AG09319 (cell line): Measurements from ENCODE around the gene CALD1.

Source experiments
- DNase-seq: peaks from one replicate; pipeline ENCODE4 v3.0.0-alpha.2; 2010; ENCODE audit warnings: low read depth; ENCODE audit errors: extremely low read depth
- TF ChIP-seq, protein P1 (sequence below): IDR thresholded peaks from 2 replicates; pipeline ENCODE4 v1.5.1; 2011; ENCODE audit warnings: low read depth, mild to moderate bottlenecking, inconsistent platforms, low read length, moderate library complexity

Gene CALD1

DNA sequence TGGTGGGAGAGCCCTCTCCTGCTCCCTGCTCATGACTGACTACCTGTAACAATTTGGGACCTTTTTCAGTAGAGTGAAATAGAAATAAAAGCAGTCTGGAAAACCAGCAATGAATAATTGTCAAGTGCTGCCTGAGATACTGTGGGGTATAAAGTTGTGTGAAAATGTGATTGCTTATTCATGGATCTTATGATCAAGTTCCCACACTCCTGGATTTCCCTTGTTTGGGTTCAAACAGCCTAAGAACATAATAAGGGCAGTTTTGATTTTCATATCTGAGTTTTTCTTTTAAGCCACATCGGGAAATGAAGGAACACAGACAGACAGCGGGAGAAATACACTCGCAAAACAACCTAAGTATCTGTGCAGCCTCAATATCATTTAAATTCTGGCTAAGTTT, 52.9 kb downstream of the CALD1 start:
- TF ChIP-seq, protein P1, sequence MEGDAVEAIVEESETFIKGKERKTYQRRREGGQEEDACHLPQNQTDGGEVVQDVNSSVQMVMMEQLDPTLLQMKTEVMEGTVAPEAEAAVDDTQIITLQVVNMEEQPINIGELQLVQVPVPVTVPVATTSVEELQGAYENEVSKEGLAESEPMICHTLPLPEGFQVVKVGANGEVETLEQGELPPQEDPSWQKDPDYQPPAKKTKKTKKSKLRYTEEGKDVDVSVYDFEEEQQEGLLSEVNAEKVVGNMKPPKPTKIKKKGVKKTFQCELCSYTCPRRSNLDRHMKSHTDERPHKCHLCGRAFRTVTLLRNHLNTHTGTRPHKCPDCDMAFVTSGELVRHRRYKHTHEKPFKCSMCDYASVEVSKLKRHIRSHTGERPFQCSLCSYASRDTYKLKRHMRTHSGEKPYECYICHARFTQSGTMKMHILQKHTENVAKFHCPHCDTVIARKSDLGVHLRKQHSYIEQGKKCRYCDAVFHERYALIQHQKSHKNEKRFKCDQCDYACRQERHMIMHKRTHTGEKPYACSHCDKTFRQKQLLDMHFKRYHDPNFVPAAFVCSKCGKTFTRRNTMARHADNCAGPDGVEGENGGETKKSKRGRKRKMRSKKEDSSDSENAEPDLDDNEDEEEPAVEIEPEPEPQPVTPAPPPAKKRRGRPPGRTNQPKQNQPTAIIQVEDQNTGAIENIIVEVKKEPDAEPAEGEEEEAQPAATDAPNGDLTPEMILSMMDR, result no peak
- no peak for DNase-seq

DNA sequence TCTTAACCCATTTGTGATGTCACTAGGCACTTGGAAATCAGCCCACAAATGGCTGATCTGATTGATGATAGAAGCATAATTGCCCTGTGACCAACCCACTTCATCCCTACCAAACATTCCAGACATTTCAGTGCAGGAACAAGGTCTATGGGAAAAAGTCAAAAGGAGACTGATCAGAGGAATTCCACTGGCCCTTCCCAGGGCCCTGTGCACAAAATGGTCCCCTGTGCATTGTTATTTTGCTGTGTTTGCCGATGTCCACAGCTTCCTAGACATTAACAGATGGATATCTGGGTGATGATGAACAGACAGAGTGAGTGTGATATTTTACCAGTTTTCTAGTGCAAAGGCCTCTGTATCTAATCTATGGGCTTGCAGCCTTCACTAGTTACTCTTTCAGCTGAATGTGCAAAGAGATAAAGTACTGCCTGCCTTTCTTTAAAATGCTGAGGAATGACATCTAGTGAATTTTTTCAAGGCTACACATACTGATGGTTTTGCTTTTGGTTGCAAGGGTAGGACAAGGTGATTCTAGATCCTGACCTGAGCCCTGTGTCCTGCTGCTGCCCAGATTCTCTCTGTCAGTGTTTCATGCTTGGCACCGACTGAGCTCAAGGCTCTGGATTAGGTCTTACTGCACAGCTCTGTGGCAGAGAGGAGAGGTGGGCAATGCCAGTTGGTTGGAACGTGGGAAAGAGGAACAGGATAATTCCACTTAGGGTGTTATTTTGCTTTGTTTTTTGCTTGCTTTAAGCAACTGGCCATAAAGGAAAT, 55.4 kb downstream of the CALD1 start:
- TF ChIP-seq, protein P1, result no peak
- no peak for DNase-seq

DNA sequence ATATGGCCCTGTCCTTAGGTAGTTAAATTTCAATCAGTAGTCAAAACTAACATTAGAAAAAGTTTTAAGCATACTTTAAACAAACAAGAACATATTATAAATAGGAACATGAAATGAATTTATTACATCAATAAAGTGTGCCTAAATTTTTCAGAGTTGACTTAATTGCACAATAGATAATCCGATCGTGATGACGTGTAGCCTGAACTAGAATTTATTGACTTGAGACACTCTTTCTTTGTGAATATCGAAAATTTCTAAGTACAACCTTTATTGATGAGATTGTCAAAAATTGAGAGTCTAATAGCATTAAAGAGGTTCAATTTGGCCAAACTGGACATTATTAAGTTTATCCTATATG, 56.0 kb downstream of the CALD1 start:
- TF ChIP-seq, protein P1, result no peak
- DNase-seq, result no peak

DNA sequence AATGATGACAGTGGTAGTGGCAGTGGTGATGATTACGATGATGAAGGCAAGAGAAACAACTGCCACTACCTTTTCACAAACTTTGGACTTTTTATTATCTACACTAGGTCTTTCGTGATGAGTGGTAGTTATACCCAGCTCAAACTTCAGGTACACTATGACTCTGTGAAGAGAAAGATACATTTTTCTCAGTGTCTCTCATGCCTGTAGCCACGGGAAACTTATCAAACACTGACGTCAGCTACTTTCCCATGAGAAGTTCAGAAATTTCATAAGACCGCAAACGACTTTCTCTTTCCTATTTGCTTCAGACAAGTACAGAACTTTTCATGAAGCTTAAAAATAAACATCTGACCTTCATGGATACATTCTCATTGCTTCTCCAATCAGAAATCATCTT, 57.0 kb downstream of the CALD1 start:
- DNase-seq, result no peak
- TF ChIP-seq, protein P1, result no peak

DNA sequence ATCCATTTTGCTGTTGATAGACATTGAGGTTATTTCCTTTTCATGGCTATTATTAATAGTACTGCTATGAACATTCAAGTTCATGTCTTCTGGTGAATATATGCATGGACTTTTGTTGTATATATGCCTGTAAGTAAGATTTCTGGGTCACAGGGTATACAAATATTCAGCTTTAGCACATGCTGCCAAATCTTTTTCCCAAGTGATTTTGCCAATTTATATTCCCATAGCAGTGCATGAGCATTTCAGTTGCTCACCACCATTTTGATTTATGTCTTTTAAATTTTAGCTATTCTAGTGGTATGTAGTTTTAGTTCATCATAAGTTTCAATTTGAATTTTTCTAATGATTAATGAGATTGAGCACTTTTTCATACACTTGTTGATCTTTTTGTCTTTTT, 59.9 kb downstream of the CALD1 start:
- TF ChIP-seq, protein P1, result no peak
- DNase-seq, result no peak

DNA sequence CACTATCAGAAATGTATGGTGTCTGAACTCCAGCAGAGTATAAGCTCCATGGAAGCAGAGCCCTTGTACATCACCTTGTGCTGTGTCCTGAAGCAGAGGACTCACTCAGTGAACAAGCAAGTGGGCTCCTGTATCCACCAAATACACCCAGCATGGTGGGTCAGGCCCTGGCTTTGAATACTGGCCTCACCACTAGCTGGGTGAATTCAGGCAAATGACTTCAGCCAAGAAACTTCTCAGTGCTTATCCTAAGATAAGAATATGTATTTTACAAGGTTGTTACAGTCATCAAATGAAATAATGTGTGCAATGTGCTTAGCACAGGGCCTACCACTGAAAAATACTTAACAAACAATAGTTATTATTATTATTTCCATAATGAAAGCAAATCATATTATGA, 62.6 kb downstream of the CALD1 start:
- no peak for DNase-seq
- TF ChIP-seq, protein P1, result no peak

DNA sequence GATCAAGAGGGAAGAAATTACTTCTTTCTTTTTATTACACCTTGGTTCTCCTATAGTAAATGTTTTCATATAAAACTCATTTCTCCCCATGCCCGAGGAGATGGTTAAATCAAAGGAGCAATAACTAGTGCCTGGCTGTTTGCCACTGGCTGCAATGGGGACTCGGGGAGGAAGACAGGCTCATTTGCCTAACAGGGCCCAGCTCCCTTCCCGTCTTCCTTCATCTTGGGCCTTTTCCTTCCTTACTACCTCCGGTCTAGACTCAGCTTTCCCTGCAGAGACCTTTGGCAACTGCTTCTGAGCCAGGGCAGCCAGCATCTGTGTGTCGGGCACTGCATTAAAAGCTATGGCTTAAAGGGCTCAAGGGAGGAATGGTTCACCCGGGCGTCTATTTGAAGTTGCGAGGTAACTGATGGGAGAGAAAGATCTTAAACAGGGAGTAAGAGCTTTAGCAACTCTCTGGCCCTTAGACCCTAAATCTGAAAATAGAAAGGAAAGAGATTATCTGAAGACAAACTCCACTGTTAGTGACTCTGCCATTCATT, 63.5 kb downstream of the CALD1 start:
- DNase-seq, result no peak
- TF ChIP-seq, protein P1, result no peak
